ENCODE results near the gene ZNF76. TPM values are rescaled to one million over a fixed set of nuclear protein-coding genes. Genes with fewer than 3 reads are reported as not detected.

Gene ZNF76
- total and polyA plus RNA-seq, 9 of the 15 experiments (the other 6 are each of a cell fraction or from before 2014, with no cell fraction given), result 1.2 to 17.8 (median 10.7) TPM

- H3K27me3 ChIP-seq (ENCODE audit: control insufficient read depth in 2 of 2, insufficient read depth in 2 of 2, low read length in 2 of 2), result no peaks in the 10 kb centered on the region
- peak overlapping the region in 1 of 2 experiments; percentile 41; a peak in 1 of 4 replicates for H3K9ac ChIP-seq (ENCODE audit: insufficient read depth in 1 of 2, low read depth in 2 of 2, low read length in 2 of 2)
- intact Hi-C loops (cut with micrococcal nuclease), result no loop called here
- no peaks in the 10 kb centered on the region for H3K9me1 ChIP-seq (ENCODE audit: control insufficient read depth, insufficient read depth, low read length)
- FAIRE-seq, result no peak
- POLR2A ChIA-PET, result interaction anchor here (0.7 to 1.6 kb wide), 3 partner anchors 12 to 119 kb away, joined by 3 read pairs; no protein-coding TSS in a partner anchor
- H2AFZ ChIP-seq (ENCODE audit: low read depth, low read length), result no peak overlapping the region
- ATAC-seq, result no peak
- BruUV-seq (replicated peaks), result no TSS peak
- H3K4me3 ChIP-seq, result no peak overlapping the region
- no peak overlapping the region for H3K4me2 ChIP-seq (ENCODE audit: insufficient read depth, low read length)
- no peak overlapping the region for H3K27ac ChIP-seq (ENCODE audit: extremely low read depth, low read depth, low read length)
- no peak for DNase-seq (ENCODE audit: extremely low read depth in 1 of 4, low spot score in 3 of 4)
- CTCF ChIA-PET (ENCODE audit: low intra/inter-chr PET ratio), result no interaction called here
- peaks cover 38 to 43% of the 10 kb centered on the region in 2 experiments for H3K4me1 ChIP-seq (replicated peaks in 1 of 2; ENCODE audit: control insufficient read depth in 2 of 2, insufficient read depth in 2 of 2, low read length in 2 of 2)
- TF ChIP-seq, protein P1, sequence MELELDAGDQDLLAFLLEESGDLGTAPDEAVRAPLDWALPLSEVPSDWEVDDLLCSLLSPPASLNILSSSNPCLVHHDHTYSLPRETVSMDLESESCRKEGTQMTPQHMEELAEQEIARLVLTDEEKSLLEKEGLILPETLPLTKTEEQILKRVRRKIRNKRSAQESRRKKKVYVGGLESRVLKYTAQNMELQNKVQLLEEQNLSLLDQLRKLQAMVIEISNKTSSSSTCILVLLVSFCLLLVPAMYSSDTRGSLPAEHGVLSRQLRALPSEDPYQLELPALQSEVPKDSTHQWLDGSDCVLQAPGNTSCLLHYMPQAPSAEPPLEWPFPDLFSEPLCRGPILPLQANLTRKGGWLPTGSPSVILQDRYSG (tag; conservative IDR thresholded peaks at IDR 0.05; ENCODE audit: low read depth), result no peak
- TF ChIP-seq LCOR (CRISPR knock-in tag; IDR thresholded peaks at IDR 0.05) (no peak), ZNF280B (CRISPR knock-in tag; IDR thresholded peaks at IDR 0.05) (no peak), SETDB1 (IDR thresholded peaks at IDR 0.05; ENCODE audit: low read length) (no peak), THRB (CRISPR knock-in tag; conservative IDR thresholded peaks at IDR 0.05) (no peak), ZZZ3 (IDR thresholded peaks at IDR 0.05) (no peak), ADNP (tag; IDR thresholded peaks at IDR 0.05) (no peak), NR2F6 (CRISPR knock-in tag; IDR thresholded peaks at IDR 0.05) (no peak), FOXK1 (CRISPR knock-in tag; IDR thresholded peaks at IDR 0.05; ENCODE audit: borderline replicate concordance) (no peak), ARID3A (IDR thresholded peaks at IDR 0.05; ENCODE audit: borderline replicate concordance, low read depth, low read length) (no peak), HDAC6 (IDR thresholded peaks at IDR 0.05; ENCODE audit: low read depth, low read length) (no peak), ZNF354B (CRISPR knock-in tag; IDR thresholded peaks at IDR 0.05) (no peak), HNRNPH1 (optimal IDR thresholded peaks at IDR 0.05; ENCODE audit: low read depth, low read length) (no peak), ZNF224 (CRISPR knock-in tag; IDR thresholded peaks at IDR 0.05) (no peak), ZC3H8 (IDR thresholded peaks at IDR 0.05) (no peak), CBFA2T2 (conservative IDR thresholded peaks at IDR 0.05) (no peak), CHD2 (IDR thresholded peaks at IDR 0.05; ENCODE audit: low read depth, low read length) (no peak), ELF4 (CRISPR knock-in tag; IDR thresholded peaks at IDR 0.05) (no peak)
- peaks cover 22% of the 10 kb centered on the region for H3K79me2 ChIP-seq (ENCODE audit: control insufficient read depth, insufficient read depth, low read length)
- H3K36me3 ChIP-seq (ENCODE audit: control insufficient read depth, insufficient read depth, low read length), result peaks cover 6% of the 10 kb centered on the region; the same call in 1 of the 3 replicates
- no peaks in the 10 kb centered on the region for H4K20me1 ChIP-seq (replicated peaks; ENCODE audit: control insufficient read depth, insufficient read depth, low read length)
- in situ Hi-C loops (cut with MboI), result loop anchor here (10.0 kb wide), 1 partner anchor 154 kb away; the partner anchor contains the start of gene FANCE
- no peaks in the 10 kb centered on the region for H3K9me3 ChIP-seq (replicated peaks; ENCODE audit: control insufficient read depth, insufficient read depth, low read depth, low read length)
These were observed 41.3 kb downstream of the ZNF76 start for GRCh38 chr6:35300848-35301247.

All from K562 (cell line).